Subcutaneous adipose tissue (tissue), 4 donors: Measurements from ENCODE around the gene ATG7. TPM values are rescaled to one million over a fixed set of nuclear protein-coding genes. Genes with fewer than 3 reads are reported as not detected.

Source experiments
- total RNA-seq, 4 donors: library from RNA; depleted of rRNA; stranded (reverse); fragments of >200 nt; gene quantifications; one replicate each; pipeline ENCODE4 v1.1.0, GENCODE V29; 2016
- TF ChIP-seq, protein P1 (sequence below): fragments of 450-650 bp; IDR thresholded peaks from one replicate; pipeline ENCODE4 v1.5.1; 2016; ENCODE audit warnings: low read depth, mild to moderate bottlenecking, control low read depth, antibody characterized with exemption, moderate library complexity

The ATG7 gene
- total RNA-seq, 4 donors from 2014 or later: 55.0 to 130 (median 87.5) TPM

DNA sequence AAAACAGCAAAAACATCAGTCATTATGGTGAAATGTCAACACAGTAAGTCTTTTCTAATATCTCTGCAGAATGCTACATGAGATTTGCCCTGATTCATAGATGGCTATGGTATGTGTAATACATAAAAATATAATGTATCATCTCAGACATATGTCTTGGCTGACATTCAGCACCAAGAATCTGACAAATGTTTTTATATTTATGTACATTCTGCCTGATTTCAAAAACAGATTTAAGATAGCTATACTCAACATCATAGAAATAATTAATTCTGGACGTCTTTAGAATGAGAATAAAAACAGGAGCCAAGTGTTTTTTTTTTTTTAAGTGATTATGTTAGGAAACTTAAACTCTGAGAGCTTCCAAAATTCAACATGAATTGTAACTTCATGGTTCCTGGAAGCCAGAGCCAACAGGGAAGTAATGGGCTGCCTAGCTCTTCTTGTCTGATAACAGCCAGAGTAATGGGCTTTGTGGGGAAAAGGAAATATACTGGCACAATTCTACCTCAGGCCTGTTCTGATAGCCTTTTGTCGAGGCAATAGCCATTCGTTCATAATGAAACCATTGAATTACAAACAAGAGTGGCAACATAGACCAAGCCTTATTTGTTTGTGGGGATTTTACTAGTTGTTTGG lies 187.1 kb downstream of the ATG7 start:
- TF ChIP-seq, protein P1, sequence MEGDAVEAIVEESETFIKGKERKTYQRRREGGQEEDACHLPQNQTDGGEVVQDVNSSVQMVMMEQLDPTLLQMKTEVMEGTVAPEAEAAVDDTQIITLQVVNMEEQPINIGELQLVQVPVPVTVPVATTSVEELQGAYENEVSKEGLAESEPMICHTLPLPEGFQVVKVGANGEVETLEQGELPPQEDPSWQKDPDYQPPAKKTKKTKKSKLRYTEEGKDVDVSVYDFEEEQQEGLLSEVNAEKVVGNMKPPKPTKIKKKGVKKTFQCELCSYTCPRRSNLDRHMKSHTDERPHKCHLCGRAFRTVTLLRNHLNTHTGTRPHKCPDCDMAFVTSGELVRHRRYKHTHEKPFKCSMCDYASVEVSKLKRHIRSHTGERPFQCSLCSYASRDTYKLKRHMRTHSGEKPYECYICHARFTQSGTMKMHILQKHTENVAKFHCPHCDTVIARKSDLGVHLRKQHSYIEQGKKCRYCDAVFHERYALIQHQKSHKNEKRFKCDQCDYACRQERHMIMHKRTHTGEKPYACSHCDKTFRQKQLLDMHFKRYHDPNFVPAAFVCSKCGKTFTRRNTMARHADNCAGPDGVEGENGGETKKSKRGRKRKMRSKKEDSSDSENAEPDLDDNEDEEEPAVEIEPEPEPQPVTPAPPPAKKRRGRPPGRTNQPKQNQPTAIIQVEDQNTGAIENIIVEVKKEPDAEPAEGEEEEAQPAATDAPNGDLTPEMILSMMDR: no peak

DNA sequence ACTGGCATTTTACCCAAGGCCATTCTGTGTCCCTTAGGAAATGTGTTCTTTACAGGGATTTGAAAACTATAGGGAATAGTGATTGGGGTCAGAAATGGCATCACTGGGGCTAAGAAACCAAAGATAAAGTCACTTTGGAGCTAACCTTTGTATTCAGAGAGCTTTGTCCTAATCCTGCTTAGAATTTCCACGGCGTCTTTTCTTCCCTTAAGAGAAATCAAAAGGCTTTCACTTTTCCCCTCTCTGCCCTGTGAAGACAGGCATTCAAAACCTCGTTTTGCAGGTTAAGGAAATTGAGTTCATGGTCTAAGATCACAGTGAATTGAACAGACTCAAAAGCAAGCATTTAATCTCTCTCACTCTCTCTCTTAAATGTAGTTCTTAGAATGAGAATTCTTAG lies 189.0 kb downstream of the ATG7 start:
- TF ChIP-seq, protein P1: no peak

DNA sequence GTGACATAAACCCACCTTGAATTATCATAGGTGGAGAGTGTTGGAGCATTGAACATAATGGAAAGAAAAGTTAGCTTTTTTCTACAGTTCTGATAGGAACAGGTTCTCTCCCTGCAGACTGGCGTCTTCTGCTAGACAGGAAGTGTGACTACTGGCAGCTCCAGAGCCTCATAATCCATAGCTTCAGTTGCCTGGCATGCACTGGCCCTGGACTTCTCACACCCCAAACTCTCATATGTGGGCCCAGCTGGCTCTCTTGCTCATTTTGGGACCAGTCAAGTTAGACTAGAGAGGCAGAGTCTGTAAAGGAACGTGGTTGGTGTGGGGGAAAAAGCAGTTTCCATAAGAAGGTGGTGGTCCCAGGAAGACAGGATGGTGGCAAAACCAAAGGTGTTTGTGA lies 191.4 kb downstream of the ATG7 start:
- TF ChIP-seq, protein P1: no peak

DNA sequence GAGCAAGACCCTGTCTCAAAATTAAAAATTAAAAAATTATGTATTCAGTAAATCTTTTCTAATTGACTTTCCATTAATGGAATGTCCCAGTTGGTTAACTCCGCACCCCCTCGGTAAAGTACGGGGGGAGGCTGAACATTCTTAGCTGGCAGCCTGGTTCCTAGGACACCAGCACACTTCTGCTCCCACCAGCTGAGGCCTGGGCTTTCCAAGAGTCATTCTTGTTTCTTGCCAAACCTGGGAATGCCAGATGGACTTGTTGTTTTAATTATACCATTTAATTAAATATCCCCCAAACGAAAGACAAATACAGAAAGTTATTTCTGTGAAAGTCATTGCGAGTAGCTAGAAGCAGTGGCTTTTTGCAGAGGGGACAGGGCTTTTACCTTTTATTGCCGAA lies 192.2 kb downstream of the ATG7 start:
- TF ChIP-seq, protein P1: no peak

DNA sequence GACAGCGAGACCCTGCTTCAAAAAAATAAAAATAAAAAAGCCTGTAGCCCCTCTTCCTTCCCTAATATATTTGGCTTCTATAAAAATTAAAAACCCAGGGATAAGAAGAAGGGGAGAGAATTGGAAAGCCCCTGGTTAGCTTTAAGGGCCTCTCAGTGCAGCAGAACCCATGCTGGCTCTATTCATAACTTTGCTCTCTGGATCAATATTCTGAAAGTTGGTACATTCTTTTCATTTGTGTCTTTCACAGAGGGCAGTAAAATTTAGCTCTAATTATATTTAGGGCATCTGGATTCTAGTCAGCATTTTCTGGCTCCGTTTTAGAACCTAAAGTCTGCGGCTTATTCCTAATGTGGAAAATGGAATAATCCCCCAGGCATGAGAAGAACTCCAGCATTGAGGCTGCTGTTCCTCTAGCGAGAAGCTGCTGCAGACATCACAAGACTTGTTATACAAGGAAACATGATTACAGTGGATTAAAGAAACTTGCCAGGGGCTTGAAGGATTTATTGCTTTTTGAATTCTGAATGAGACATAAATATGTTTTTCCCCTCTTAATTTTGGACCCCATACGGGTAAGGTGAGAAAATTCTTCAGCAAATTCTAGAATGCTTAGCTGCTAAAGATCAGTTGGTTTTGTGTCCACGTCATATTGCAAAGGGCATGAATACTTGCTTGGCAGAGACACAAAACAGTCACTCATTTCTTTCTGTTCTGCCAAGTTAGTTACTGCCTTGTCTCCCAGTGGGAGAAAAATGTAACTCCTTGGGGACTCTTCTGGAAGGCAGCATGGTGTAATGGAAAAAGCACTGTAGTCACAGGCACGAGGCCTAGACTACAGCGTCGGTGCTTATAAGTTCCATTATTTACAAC lies 193.8 kb downstream of the ATG7 start:
- TF ChIP-seq, protein P1: no peak

DNA sequence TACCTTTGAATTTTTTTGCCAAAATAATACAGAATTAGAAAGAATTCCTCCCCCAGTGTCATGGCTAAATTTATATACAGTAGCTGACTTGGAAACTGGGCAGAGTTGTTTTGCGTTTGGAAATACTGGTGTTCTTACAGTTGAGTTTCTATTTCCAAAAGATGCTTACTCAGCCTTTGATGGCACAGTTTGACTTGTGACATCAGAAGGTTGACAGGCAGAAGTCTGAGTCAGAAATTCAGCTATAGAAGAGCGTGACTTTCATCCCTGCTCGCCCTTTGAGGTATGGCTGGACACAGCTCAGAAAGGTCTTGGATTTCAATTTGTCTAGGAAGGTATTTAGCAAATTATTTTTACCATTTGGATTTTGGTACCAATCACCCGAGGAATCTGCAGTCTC lies 195.7 kb downstream of the ATG7 start:
- TF ChIP-seq, protein P1: no peak

DNA sequence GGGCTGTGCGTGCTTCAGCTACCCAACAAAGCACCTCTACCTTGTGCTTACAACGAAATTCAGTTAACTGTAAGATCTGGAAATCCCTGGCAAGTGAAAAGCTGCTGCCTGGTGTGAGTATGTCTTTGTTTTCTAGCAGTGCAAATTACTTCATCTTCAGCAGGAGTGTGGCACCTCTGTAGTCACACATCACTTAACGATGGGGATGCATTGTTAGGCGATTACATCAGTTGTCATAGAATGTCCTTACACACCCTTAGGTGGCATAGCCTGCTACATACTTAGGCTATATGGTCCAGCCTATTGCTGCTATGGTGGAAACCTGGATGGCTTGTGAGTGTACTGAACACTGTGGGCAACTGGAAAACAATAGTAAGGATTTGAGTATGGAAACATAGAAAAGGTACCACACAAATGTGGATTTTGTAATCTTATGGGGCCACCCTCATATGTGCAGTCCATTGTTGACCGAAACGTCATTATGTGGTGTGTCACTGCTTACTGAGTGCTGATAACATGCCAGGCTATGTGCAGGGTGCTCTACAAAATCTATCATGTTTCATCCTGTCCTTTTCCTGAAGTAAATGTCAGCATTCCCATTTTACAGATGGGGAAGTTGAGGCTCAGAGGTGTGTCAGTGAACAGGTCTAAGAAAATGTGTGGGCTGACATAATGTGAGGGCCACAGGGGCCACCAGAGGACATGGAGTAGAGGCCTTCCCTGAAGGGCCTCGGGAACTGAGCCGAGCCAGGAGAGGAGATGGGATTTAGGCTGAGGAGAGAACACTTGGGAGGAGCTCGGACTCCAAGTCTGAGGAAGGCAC lies 198.0 kb downstream of the ATG7 start:
- TF ChIP-seq, protein P1: no peak
